HG02610 (cell line): Measurements from ENCODE around the gene CLP1.

ENCODE experiments used
- ATAC-seq: cut with Tn5 transposase; IDR thresholded peaks from one replicate; pipeline ENCODE4 v1.9.1; 2021; ENCODE audit warnings: mild to moderate bottlenecking, moderate library complexity; ENCODE audit not compliant: unreplicated experiment

CLP1 gene

GRCh38 chr11:57657194-57658022, at the start of gene CLP1:
Gene CLP1, plus strand, starts transcription at chr11:57657762. Its CDS starts 1,715 bp downstream, at chr11:57659477.
- peak; percentile 99 for ATAC-seq

- no peak for ATAC-seq
These were observed 47.4 kb upstream of the CLP1 start for GRCh38 chr11:57610170-57610569.

GRCh38 chr11:57614234-57614772, 43.3 kb upstream of the CLP1 start:
- no peak for ATAC-seq

- no peak for ATAC-seq
These were observed 42.3 kb upstream of the CLP1 start for GRCh38 chr11:57615308-57615707.

- no peak for ATAC-seq
These were observed 41.0 kb upstream of the CLP1 start for GRCh38 chr11:57616595-57616994.

- ATAC-seq, result no peak
These were observed 39.1 kb upstream of the CLP1 start for GRCh38 chr11:57618438-57618837.

GRCh38 chr11:57619331-57619730, 38.2 kb upstream of the CLP1 start:
- ATAC-seq, result no peak

GRCh38 chr11:57620467-57620866, 37.1 kb upstream of the CLP1 start:
- ATAC-seq, result no peak

GRCh38 chr11:57622263-57622662, 35.3 kb upstream of the CLP1 start:
- no peak for ATAC-seq

GRCh38 chr11:57624864-57625263, 32.7 kb upstream of the CLP1 start:
- ATAC-seq, result no peak

- ATAC-seq, result no peak
These were observed 30.7 kb upstream of the CLP1 start for GRCh38 chr11:57626895-57627294.

GRCh38 chr11:57630171-57630570, 27.4 kb upstream of the CLP1 start:
- no peak for ATAC-seq

GRCh38 chr11:57632116-57632515, 25.4 kb upstream of the CLP1 start:
- ATAC-seq, result no peak

- no peak for ATAC-seq
These were observed 24.0 kb upstream of the CLP1 start for GRCh38 chr11:57633394-57634070.

- ATAC-seq, result no peak
These were observed 23.3 kb upstream of the CLP1 start for GRCh38 chr11:57634311-57634710.

GRCh38 chr11:57635246-57635645, 22.3 kb upstream of the CLP1 start:
- ATAC-seq, result no peak

GRCh38 chr11:57637626-57638004, 19.9 kb upstream of the CLP1 start:
- no peak for ATAC-seq

- no peak for ATAC-seq
These were observed 19.4 kb upstream of the CLP1 start for GRCh38 chr11:57638005-57638781.

- ATAC-seq, result no peak
These were observed 18.7 kb upstream of the CLP1 start for GRCh38 chr11:57638811-57639320.

- no peak for ATAC-seq
These were observed 18.1 kb upstream of the CLP1 start for GRCh38 chr11:57639321-57640067.
